ENCODE data around the gene MYO1B.

DNA sequence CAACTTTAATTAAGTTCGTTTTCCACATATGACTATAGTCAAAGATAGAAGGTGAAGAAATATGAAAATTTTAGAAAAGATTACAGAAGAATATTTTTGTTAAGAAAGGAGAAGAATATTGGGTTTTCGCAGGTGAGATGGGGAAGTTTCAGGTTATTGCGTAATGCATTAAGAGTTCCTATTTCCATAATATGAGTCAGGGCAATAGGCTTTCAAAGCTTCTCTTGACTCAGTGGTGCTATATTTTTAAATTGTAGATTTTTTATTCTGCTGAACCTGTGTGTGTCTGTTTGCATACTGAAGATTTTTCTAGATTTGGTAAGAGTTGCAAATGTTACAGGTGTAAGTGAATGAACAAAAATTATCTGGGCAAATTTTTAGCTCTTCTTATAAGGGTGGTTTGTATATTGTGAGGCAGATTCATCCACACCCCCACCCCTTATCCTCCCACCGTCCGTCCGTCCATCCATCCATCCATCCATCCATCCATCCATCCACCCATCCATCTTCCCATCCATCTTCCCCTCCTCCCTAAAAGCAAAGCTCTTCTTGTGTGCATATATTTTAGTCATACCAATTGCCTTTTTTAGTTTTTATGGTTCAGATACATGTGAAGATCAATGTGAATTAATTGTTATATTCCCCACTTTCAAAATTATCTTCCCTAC is 69.6 kb downstream of the MYO1B start:
- no peak for TF ChIP-seq POLR2AphosphoS5 (IDR thresholded peaks at IDR 0.05)
- no peak for TF ChIP-seq POLR2A (IDR thresholded peaks at IDR 0.05)
- TF ChIP-seq, protein P1, sequence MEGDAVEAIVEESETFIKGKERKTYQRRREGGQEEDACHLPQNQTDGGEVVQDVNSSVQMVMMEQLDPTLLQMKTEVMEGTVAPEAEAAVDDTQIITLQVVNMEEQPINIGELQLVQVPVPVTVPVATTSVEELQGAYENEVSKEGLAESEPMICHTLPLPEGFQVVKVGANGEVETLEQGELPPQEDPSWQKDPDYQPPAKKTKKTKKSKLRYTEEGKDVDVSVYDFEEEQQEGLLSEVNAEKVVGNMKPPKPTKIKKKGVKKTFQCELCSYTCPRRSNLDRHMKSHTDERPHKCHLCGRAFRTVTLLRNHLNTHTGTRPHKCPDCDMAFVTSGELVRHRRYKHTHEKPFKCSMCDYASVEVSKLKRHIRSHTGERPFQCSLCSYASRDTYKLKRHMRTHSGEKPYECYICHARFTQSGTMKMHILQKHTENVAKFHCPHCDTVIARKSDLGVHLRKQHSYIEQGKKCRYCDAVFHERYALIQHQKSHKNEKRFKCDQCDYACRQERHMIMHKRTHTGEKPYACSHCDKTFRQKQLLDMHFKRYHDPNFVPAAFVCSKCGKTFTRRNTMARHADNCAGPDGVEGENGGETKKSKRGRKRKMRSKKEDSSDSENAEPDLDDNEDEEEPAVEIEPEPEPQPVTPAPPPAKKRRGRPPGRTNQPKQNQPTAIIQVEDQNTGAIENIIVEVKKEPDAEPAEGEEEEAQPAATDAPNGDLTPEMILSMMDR (IDR thresholded peaks at IDR 0.05): no peak

All from upper lobe of left lung (tissue), 4 donors.